Right cardiac atrium (tissue), 5 donors: ENCODE results near the gene PLAU. TPM values are rescaled to one million over a fixed set of nuclear protein-coding genes. Genes with fewer than 3 reads are reported as not detected.

Source experiments
- ATAC-seq, 2 donors: fragments of 200-7000 bp; cut with Tn5 transposase; one replicate each; pipeline versions ENCODE4 v1.8.0 to v1.9.1; 2020; ENCODE audit warnings: moderate library complexity in 2 of 2, mild to moderate bottlenecking in 1 of 2
- DNase-seq, 3 donors: peaks; one replicate each; pipeline ENCODE4 v3.0.0-alpha.2; 2020
- H3K27ac ChIP-seq: one replicate; pipeline ENCODE4 v1.5.1; 2013; ENCODE audit warnings: mild to moderate bottlenecking, low read length, control low read depth, moderate library complexity
- H3K27me3 ChIP-seq: one replicate; pipeline ENCODE4 v1.6.1; 2013; ENCODE audit not compliant: control insufficient read depth, insufficient read depth
- H3K4me1 ChIP-seq: one replicate; pipeline ENCODE4 v1.6.1; 2013; ENCODE audit warnings: low read length; ENCODE audit not compliant: control insufficient read depth, insufficient read depth
- H3K4me3 ChIP-seq: one replicate; pipeline ENCODE4 v1.5.1; 2013; ENCODE audit warnings: low read length, control low read depth
- H3K9me3 ChIP-seq: one replicate; pipeline ENCODE4 v1.6.1; 2013; ENCODE audit warnings: low read length; ENCODE audit not compliant: control insufficient read depth
- WGBS: extraction: QIAGEN DNeasy Blood & Tissue Kit; methylation state at CpG from one replicate; pipeline ENCODE4 v1.1.7; 2013; 5-methylcytosine and 5-hydroxymethylcytosine counted together
- intact Hi-C, 4 donors: fragments of 100-400 bp; cut with DNase I; formaldehyde crosslinking; loops; one replicate each; pipeline versions ENCODE4 v1.11.0 to v1.14.0; 2022 to 2023
- polyA plus RNA-seq: library from polyadenylated mRNA; stranded (reverse); fragments of 200-250 nt; gene quantifications from one replicate; pipeline ENCODE4 v1.2.3, GENCODE V29; 2013
- total RNA-seq, 4 donors: library from RNA; stranded (reverse); fragmentation: NEBNext Ultra II Directional; extraction: Animal tissue kit (Norgen Biotek cat#: 25700); gene quantifications; one replicate each; pipeline ENCODE4 v1.2.1, GENCODE V29; 2021
- donor health status: healthy with polysubstance abuse.
- donor health status: DM: no; HTN: yes; CAD: no.
- donor health status: DM: no; HTN: no; CAD: no.
- donor health status: DM: no; HTN: yes; CAD: no; lungs with severe emphysema.
- donor health status: DM: yes; HTN: yes; CAD: no.

Gene PLAU
- total and polyA plus RNA-seq, 5 donors, result 4.8 to 7.1 (median 6.1) TPM

DNA sequence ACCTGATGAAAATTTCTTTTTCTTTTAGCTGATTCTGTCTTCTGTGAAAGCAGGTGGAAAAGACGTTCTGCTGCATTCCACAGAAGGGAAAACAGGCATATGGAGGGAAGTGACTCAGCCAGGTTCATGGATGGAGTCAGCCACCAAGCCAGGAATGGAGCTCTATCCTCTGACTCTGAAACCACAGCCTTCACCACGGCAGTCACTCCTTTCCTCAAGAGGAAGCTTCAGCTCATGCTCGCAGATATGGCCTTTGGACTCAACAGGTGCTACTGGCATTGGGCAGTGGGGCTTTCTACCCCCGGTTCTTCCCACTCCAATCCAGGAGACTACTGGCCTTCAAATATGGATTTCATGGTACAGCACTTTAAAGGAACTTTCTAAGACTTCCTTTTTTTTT is 11.5 kb upstream of the PLAU start:
- 71% methylated on average over 4 of the region's 4 CpGs for WGBS
- intact Hi-C loops, result no loop called here
- H3K9me3 ChIP-seq, result no peaks in the 10 kb centered on the region
- DNase-seq, result no peak
- no peaks in the 10 kb centered on the region for H3K27me3 ChIP-seq
- no peak overlapping the region for H3K4me3 ChIP-seq
- peak in 1 of 2 donors; percentile 23 for ATAC-seq
- no peaks in the 10 kb centered on the region for H3K4me1 ChIP-seq
- H3K27ac ChIP-seq, result no peak overlapping the region

DNA sequence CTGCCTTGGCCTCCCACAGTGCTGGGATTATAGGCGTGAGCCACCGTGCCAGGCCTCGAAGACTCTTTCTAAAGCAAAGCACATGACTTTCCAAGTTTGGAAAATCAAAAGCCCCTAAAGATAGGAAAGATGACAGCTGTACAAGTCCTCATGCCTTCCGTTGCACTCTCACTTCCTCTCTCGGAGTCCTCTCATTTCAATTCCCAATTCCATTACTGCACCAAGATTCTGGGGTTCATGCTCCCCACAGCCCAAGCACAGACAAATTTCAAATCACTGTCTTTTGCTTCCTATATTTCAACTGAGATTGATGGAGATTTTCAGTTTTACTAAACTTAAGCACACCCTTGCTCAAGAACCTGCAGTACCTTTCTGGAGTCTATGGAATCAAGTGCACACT is 10.9 kb upstream of the PLAU start:
- DNase-seq (no peak), ATAC-seq (no peak)
- no peaks in the 10 kb centered on the region for H3K27me3 ChIP-seq
- no peaks in the 10 kb centered on the region for H3K4me1 ChIP-seq
- 80% methylated on average over 5 of the region's 5 CpGs for WGBS
- H3K9me3 ChIP-seq, result no peaks in the 10 kb centered on the region
- H3K4me3 ChIP-seq, result no peak overlapping the region
- intact Hi-C loops, result no loop called here
- H3K27ac ChIP-seq, result no peak overlapping the region

DNA sequence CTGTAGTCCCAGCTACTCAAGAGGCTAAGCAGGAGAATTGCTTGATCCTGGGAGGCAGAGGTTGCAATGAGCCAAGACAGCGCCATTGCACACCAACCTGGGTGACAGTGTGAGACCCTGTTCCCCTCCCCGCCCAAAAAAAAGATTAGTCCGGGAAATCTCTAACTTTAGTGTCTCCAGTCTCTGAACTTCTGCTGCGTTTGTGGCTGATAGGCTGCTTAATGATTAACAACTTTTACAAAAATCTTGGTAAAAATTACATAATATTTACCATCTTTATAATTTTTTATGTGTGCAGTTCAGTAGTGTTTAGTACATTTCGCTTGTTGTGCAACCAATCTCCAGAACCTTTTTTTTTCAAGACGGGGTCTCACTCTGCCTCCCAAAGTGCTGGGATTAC is 9.7 kb upstream of the PLAU start:
- intact Hi-C loops, result no loop called here
- H3K4me1 ChIP-seq, result no peaks in the 10 kb centered on the region

DNA sequence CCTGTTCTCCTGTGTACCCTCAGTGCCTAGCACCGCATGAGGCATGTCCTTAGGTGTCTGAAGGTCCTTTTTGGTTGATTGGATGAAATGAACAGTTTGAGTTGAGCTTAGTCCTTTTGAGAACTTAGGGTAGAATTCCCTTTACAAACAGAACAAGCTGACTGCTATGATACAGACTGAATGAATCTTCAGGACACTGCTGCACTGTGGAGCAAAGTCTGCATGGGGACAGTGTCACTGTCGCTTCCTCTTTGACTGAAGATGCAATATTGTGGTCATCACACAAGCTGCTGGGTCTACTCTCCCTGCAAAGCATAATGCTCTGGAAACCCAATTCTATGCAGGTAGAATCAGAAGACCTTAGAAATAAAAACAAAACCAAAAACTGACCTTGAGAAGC is 8.6 kb upstream of the PLAU start:
- peaks cover 3% of the 10 kb centered on the region for H3K4me1 ChIP-seq
- H3K27me3 ChIP-seq, result no peaks in the 10 kb centered on the region
- no peak for DNase-seq
- no peak overlapping the region for H3K4me3 ChIP-seq
- WGBS, result 90% methylated on average over 2 of the region's 2 CpGs
- no peak for ATAC-seq
- H3K9me3 ChIP-seq, result no peaks in the 10 kb centered on the region
- intact Hi-C loops, result no loop called here
- no peak overlapping the region for H3K27ac ChIP-seq

More for the DNA sequence above, 9.7 kb upstream of the PLAU start:
- DNase-seq (no peak), ATAC-seq (no peak)
- 94% methylated on average over 6 of the region's 6 CpGs for WGBS
- Histone ChIP-seq H3K27me3 (no peaks in the 10 kb centered on the region), H3K4me3 (no peak overlapping the region), H3K27ac (no peak overlapping the region), H3K9me3 (no peaks in the 10 kb centered on the region)

DNA sequence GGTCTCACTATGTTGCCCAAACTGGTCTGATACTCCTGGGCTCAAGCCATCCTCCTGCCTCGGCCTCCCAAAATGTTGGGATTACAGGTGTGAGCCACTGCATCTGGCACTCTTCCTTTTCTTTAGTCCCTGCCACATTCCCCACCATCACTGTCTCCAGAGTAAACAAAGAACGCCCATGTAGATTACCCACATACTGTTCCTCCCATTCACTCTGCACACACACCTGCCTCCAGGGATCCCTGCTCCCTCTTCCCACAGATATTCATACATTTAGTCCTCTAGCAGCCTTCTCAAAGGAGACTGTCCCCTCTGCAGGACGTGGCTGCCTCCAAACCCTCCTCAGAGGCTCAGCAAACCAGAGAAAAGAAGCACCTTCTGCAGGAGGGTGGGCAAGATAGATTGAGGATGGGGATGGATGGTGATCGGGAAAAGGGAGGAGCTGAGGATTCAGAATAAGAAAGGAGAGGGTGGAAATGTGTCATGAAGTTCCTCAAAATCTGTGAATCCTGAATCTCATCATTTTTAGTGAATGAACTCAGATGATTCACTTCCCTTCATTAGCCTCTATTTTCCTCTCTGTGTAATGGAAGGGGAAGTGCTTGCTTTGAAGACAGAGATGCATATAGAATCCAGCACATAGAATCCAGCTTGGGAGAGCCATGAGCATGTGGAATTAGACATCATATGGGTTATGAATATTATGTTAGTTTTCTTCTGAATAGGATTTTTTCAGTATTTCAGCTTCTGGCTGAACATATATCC is 5.5 kb upstream of the PLAU start:
- Histone ChIP-seq H3K4me3 (no peak overlapping the region), H3K27ac (no peak overlapping the region), H3K27me3 (no peaks in the 10 kb centered on the region), H3K9me3 (no peaks in the 10 kb centered on the region), H3K4me1 (peaks cover 14% of the 10 kb centered on the region)
- 85% methylated on average over 4 of the region's 4 CpGs for WGBS
- DNase-seq (no peak), ATAC-seq (no peak)
- intact Hi-C loops, result no loop called here

DNA sequence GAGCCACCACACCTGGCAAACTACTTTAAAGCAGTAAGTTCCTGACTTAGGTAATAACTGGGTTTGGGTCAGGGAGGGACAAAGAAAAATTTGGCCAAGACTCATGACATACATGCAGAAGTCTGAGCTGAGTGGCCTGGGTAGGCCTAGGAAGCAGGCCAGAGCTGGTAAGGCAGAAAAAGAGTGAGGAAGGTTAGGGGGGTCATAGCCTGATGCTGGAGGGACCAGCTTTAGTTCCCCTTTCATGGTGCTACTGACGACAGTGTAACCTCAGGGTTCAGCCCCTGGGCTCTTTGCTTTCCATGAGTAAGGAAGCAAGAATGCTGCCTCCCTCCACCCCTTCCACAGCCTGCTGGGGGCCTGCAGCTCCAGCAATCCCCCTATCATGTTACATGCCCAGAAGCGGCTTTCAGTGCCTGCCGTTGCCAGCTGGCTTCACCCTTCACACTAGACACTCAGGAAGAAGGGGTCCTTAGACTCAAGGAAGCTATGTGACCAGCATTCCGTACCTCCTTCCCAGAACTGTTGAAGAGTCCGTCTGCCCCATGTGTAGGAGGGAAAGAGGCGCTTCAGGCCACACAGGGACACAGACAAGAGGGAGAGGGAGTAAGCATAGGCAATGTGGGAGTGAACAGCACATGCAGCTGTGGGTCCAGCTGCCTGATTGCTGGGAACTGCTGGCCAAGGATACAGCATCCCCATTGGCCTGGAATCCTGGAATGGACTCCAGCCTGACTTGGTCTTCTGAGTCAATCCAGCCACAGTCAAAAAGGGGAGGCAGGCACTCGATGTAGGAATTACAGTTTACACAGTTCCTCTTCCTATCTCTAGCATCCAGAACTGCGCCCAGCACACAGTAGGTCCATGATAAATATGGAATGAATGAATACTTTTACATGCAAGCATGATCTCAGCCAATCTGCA is 4.1 kb upstream of the PLAU start:
- ATAC-seq (peak; percentile 81 to 87), DNase-seq (peak; percentile 83 to 89 (median 86))
- intact Hi-C loops, result no loop called here
- Histone ChIP-seq H3K4me1 (peaks cover 16% of the 10 kb centered on the region), H3K27ac (peak overlapping the region; percentile 81), H3K9me3 (no peaks in the 10 kb centered on the region), H3K4me3 (no peak overlapping the region), H3K27me3 (no peaks in the 10 kb centered on the region)
- 26% methylated on average over 8 of the region's 8 CpGs for WGBS

DNA sequence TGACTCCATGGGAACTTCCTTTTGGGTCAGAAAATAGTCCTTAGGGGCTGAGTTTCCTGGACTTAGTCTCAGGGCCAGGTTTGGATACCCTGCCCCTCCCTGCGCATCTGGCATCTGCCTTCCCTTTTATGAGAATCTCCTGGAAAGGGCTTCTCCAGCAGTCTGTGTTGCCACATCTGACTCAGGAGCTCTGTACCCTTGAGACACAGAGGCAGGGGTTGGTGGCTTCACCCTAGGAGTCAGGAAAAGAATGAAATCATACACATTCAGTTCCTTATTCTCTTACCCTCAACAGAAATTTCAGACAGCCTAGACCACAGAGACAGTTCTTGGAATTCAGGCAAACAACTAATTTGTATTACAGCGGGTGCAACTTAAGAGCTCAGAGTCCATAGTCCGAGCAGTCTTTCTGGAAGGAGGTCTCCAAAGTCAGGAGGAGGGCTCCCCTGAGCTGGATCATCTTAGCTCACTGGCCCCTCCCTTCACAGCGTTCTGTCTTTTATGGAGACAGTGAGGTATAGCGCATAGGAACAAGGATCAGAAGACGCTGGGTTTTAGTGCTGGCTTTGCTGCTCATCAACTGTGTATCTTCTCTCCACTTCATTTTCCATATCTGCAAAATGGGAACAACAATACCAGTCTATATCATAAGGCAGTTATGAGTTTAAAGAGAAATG is 3.0 kb upstream of the PLAU start:
- intact Hi-C loops, result no loop called here
- DNase-seq, result peak in 2 of 3 donors; percentile 67 to 72

DNA sequence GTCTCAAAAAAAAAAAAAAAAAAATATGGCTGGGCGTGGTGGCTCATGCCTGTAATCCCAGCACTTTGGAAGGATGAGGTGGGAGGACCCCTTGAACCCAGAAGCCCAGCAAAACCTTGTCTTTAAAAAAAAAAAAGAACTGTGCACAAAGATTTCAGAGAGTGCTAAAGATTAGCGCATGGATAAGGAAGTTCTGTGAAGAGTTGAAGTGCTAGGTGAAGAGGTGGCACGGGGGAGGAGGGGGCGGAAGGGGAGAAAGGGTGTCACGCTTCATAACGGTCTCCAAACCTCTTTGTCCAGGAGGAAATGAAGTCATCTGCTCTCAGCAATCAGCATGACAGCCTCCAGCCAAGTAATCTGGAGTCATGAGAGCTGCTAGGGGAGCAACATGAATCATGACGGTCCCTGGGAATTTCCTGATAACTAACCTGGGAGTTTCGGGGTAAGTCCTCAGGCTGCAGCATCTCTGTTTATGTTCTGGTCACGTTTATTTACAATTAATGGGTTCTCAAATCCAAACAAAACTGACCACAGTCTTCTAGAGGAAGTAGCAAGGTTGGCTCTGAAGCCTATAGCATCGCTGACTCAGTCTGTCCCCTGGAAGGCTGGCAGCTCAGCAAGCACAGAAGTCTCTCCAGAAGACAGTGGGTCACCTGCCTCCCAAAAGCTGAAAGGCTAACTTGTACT is 1.9 kb upstream of the PLAU start:
- no peak overlapping the region for H3K4me3 ChIP-seq

More for the DNA sequence above, 3.0 kb upstream of the PLAU start:
- Histone ChIP-seq H3K4me1 (peaks cover 18% of the 10 kb centered on the region), H3K9me3 (no peaks in the 10 kb centered on the region), H3K27me3 (no peaks in the 10 kb centered on the region), H3K4me3 (no peak overlapping the region), H3K27ac (peak overlapping the region; percentile 30)
- peak in 1 of 2 donors; percentile 21 for ATAC-seq
- WGBS, result 75% methylated on average over 6 of the region's 6 CpGs

DNA sequence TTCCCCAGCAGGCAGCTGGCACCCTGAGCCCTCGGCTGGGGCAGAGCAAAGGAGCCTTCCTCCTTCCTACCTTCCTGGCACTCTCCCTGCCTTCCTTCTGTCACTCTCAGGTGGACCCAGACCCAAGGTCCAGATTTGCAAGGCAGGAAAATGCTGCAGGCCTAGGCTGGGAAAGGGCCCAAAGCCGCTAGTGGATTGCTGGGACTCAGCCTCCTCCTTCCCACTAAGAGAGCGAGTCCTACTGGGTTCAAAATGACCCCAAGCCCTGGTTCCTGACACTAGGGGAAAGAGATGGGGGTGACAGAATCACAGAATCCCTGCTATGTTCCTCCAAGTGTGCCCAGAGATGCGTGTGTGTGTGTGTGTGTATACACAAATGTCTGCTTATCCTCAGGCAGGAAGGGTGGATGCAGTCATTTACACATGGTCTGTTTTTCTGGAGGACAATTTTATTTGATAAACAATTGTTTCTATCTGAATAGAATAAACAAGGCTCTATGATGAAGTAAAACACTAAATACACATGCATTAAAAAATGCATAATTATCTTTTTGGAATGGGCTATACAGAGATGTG is 1.3 kb upstream of the PLAU start:
- peaks cover 18% of the 10 kb centered on the region for H3K4me1 ChIP-seq
- peak overlapping the region; percentile 70 for H3K27ac ChIP-seq
- no peaks in the 10 kb centered on the region for H3K27me3 ChIP-seq
- H3K4me3 ChIP-seq, result no peak overlapping the region
- intact Hi-C loops, result no loop called here
- ATAC-seq, result no peak
- 87% methylated on average over 4 of the region's 4 CpGs for WGBS
- no peak for DNase-seq
- H3K9me3 ChIP-seq, result no peaks in the 10 kb centered on the region

More for the DNA sequence above, 1.9 kb upstream of the PLAU start:
- Histone ChIP-seq H3K4me1 (peaks cover 18% of the 10 kb centered on the region), H3K27me3 (no peaks in the 10 kb centered on the region), H3K27ac (peak overlapping the region; percentile 70), H3K9me3 (no peaks in the 10 kb centered on the region)
- ATAC-seq (peak; percentile 6 to 61), DNase-seq (peak in 1 of 3 donors; percentile 65)
- 22% methylated on average over 10 of the region's 10 CpGs for WGBS
- intact Hi-C loops, result no loop called here

DNA sequence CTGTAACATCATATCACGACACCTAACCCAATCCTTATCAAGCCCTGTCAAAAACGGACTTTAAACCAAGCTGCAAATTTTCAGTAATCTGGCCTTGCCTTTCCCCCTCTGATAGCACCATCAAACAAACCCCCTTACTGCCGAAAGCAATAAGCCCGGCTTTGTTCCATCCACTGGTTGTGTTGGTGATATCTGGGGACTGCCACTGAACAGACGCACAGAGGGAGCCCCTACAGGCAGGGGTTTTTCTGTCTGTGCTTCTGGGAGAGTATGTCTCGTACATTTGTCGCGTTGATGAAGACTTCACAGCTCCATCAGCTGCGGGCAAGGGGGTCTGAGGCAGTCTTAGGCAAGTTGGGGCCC is 550 bp upstream of the PLAU start:
- H3K4me1 ChIP-seq, result peaks cover 18% of the 10 kb centered on the region
- DNase-seq, result no peak

More for the DNA sequence above, 550 bp upstream of the PLAU start:
- WGBS, result 21% methylated on average over 9 of the region's 9 CpGs
- H3K27ac ChIP-seq, result peak overlapping the region; percentile 43
- intact Hi-C loops, result no loop called here
- H3K27me3 ChIP-seq, result no peaks in the 10 kb centered on the region
- no peaks in the 10 kb centered on the region for H3K9me3 ChIP-seq
- no peak for ATAC-seq
- peak overlapping the region; percentile 72 for H3K4me3 ChIP-seq
